AG09319 (cell line): Measurements from ENCODE around the gene ATF4.

Experiments used
- DNase-seq: peaks from one replicate; pipeline ENCODE4 v3.0.0-alpha.2; 2010; ENCODE audit warnings: low read depth; ENCODE audit errors: extremely low read depth
- TF ChIP-seq, protein P1 (sequence below): IDR thresholded peaks from 2 replicates; pipeline ENCODE4 v1.5.1; 2011; ENCODE audit warnings: low read depth, mild to moderate bottlenecking, inconsistent platforms, low read length, moderate library complexity

The ATF4 gene

DNA sequence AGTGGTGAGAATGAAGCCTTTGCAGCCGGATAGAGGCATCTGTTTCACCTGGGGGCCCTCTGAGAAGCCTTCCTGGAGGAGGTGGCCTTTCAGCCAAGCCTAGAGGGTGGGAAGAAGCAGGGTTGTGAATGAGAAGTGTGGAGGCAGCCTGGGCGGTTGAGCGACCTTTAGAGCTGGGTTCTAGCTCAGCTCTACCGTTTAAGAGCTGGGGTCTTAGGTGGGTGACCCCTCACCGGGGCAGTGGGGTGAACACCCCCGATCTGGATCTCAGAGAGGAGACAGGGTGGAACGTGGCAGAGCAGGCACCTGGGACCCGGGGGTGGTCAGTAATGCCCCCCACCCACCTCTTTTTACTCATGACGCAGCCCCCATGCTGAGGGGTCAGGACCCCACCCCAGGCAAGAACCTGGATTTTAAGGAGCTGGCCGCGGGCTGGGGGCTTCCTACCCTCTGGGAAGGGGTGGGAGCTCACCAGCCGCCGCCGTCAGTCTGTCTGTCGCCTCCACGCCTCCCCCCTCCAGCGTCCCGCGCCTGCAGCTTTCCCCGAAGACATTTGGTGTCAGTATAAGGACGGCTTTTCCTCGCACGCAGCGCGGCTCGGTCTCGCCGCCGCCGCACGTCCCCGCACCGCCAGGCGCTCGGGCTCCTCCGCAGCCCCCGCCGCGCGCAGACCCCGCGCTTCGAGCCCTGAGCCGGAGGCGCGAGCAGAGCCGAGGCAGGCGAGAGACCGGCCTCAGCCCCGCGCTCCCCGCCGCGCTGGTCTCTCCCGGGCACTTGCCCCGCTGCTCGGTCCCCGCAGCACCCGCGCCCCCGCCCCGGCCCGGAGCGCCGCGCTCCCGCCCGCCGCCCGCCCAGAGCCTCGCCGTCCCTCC, 36.8 kb downstream of the ATF4 start:
- no peak for DNase-seq
- TF ChIP-seq, protein P1, sequence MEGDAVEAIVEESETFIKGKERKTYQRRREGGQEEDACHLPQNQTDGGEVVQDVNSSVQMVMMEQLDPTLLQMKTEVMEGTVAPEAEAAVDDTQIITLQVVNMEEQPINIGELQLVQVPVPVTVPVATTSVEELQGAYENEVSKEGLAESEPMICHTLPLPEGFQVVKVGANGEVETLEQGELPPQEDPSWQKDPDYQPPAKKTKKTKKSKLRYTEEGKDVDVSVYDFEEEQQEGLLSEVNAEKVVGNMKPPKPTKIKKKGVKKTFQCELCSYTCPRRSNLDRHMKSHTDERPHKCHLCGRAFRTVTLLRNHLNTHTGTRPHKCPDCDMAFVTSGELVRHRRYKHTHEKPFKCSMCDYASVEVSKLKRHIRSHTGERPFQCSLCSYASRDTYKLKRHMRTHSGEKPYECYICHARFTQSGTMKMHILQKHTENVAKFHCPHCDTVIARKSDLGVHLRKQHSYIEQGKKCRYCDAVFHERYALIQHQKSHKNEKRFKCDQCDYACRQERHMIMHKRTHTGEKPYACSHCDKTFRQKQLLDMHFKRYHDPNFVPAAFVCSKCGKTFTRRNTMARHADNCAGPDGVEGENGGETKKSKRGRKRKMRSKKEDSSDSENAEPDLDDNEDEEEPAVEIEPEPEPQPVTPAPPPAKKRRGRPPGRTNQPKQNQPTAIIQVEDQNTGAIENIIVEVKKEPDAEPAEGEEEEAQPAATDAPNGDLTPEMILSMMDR, result peak; percentile 1; the same call in 1 of the 2 replicates

DNA sequence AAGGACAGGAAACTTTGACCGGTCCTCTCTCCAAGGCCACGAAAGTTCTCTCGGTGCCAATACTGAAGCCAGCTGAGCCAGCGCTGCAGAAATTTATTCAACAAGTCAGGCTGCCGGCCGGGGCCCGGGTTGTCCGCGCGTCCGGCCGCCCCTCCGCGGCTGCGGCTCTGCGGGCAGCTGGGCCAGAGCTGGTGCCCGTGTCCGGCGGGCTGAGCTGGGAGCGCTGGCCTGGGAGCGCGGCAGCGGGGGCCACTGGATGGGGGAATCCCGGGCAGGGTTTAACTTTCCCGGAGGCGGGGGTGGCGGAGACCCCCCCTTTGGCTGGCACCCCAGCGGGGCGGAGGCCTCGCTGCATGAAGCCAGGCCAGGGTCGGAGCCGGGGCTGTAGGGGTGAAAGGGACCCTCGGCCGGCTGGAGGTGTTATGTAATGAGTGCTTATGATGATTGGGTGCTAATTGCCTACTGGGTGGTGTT, 37.9 kb downstream of the ATF4 start:
- DNase-seq, result no peak
- TF ChIP-seq, protein P1, result no peak

DNA sequence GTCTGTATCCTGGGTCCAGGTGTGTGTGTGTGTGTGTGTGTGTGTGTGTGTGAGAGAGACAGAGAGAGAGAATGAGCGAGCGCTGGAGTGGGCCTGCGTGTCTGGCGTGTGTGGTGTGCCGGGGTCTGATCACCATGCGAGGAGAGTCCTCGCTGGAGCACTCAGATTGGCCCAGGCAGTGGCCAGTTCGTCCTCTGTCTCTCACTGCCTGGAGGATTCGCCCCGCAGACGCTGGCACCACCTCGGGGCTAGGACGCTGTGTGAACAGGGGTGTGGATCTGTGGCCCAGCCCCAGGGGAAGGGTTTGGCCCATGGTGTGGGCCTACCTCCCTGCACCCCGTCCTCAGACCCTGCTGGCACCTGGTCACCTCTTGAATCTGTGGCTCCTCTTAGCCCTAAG, 38.6 kb downstream of the ATF4 start:
- DNase-seq, result no peak
- TF ChIP-seq, protein P1, result no peak

DNA sequence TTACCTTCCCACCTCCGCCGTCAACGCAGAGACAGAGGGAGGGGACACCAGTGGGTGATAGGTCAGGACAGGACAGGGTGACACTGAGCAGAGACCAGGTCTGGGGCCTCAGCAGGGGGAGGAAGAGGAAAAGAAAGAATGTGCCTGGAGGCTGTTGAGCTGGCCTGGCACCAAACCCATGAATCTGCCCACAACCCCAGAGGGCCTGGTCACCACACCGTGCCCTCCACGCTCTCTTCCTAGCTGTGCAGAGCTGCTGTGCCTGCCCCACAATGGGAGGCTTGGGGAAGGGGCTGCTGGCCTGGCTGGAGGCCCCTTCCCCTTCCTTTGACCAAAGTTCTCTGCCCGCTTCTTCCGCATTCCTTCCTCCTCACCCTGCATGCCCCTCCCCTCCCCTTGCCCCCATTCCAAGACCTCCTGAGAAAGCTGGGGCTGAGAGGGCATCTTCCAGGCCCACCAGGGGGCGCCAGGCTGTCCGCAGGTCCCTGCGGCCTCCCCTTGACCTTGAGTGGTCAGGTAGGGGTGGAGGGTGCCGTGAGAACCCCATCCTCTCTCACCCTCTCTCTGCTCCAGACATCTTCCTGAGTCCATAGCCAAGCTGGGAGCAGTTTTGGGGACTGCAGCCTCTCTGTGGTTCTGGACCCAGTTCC, 39.2 kb downstream of the ATF4 start:
- DNase-seq, result no peak
- TF ChIP-seq, protein P1, result peak; percentile 35

DNA sequence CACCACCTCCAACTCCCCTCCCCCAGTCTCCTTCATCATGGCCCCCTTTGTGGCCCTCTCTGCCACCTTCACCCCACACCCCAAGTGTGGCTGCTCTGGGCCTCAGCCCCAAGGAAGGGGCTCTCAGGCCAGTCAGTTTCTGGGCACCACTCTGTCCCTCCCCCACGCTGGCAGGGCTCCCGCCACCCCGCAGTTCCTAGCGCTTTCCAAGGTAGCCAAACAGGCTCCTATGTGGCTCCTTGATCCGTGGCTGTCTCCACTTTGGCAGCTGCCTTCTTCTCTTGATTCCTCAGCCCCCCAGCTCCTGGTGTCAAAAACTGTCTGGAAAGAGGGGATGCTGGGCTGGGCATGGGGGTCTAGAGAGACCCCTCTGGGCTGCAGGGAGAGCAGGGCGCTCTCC, 39.8 kb downstream of the ATF4 start:
- TF ChIP-seq, protein P1, result no peak
- no peak for DNase-seq

DNA sequence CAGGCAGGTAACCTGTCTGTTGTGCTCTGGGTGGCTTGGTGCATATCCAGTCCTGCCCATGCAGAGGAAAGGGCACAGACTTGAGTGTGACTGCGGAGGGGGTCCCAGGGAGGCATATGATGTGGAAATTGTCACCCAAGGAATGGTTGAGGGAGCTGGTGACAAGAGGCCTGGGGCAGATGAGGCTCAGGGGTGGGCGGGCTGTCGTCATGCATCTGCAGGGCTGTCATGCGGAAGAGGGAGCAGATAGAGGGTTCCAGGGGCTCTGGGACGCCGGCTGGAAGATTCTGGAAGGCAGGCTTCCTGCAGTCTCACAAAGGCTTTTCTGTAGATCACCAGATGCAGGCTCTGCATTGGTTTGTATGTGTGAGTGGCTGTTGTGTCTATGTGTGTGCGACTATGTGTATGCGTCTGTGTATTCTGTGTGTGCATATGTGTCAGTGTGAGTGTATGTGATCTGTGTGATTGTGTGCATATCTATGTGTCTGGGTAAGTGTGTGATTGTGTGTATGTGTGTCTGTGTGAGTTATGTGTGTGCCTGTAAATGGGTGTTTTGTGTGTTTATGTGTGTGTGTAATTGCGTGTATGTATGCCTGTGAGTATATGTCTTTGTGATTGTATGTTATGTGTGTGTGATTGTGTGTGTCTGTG, 42.6 kb downstream of the ATF4 start:
- TF ChIP-seq, protein P1, result no peak
- no peak for DNase-seq
